ENCODE measurements around the gene OR2M2. TPM values are rescaled to one million over a fixed set of nuclear protein-coding genes. Genes with fewer than 3 reads are reported as not detected.

Gene OR2M2
- total RNA-seq, 1 donor from 2014 or later, result not detected

DNA sequence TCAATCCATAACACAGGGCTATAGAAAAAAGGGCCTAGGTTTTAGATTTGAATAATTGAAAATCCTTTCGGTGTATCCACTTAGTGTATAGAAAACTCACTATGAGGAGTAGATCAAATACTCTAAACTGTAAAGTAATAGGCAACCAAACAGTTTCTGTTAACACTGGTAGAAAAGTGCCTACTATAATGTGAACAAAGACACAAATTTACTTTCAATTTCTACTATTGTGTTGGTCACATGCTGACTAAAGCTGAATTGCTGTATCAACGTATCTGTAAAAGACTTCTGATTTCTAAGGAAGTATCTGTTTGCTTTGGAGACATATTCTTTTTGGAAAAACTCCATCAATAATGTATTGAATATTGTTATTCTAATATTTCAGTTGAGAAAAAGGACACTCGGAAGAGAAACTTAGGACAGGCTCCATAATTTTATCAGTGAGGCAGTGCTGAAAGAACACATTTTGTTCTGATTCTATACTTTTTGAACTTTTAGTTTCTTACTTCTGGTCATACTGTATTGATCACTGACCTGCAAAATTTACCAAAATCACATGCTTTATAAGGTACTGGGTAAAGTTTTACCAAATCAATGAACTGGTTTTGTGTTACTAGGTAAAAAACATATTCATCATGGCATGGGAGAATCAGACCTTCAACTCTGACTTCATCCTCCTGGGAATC lies 30.0 kb upstream of the OR2M2 start, which contains the start of gene OR2M5:
OR2M5 (plus strand) TSS at position 636 of the 686 bp plus-strand sequence; CDS start at position 636, 0 bp downstream.
- Mint-ChIP-seq H3K36me3 (peaks cover 1% of the 10 kb centered on the region), H3K27me3 (ENCODE audit: low read depth) (no peaks in the 10 kb centered on the region), H3K4me3 (no peak within 1 kb of the TSS), H3K9me3 (peaks cover 91% of the 10 kb centered on the region), H3K4me1 (no peaks in the 10 kb centered on the region), H3K27ac (no peak within 1 kb of the TSS)
- DNase-seq (ENCODE audit: low spot score in 2 of 2, unreplicated experiment in 2 of 2), result no peak
- TF ChIP-seq, protein P1, sequence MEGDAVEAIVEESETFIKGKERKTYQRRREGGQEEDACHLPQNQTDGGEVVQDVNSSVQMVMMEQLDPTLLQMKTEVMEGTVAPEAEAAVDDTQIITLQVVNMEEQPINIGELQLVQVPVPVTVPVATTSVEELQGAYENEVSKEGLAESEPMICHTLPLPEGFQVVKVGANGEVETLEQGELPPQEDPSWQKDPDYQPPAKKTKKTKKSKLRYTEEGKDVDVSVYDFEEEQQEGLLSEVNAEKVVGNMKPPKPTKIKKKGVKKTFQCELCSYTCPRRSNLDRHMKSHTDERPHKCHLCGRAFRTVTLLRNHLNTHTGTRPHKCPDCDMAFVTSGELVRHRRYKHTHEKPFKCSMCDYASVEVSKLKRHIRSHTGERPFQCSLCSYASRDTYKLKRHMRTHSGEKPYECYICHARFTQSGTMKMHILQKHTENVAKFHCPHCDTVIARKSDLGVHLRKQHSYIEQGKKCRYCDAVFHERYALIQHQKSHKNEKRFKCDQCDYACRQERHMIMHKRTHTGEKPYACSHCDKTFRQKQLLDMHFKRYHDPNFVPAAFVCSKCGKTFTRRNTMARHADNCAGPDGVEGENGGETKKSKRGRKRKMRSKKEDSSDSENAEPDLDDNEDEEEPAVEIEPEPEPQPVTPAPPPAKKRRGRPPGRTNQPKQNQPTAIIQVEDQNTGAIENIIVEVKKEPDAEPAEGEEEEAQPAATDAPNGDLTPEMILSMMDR (IDR thresholded peaks at IDR 0.05; ENCODE audit: unreplicated experiment), result no peak

DNA sequence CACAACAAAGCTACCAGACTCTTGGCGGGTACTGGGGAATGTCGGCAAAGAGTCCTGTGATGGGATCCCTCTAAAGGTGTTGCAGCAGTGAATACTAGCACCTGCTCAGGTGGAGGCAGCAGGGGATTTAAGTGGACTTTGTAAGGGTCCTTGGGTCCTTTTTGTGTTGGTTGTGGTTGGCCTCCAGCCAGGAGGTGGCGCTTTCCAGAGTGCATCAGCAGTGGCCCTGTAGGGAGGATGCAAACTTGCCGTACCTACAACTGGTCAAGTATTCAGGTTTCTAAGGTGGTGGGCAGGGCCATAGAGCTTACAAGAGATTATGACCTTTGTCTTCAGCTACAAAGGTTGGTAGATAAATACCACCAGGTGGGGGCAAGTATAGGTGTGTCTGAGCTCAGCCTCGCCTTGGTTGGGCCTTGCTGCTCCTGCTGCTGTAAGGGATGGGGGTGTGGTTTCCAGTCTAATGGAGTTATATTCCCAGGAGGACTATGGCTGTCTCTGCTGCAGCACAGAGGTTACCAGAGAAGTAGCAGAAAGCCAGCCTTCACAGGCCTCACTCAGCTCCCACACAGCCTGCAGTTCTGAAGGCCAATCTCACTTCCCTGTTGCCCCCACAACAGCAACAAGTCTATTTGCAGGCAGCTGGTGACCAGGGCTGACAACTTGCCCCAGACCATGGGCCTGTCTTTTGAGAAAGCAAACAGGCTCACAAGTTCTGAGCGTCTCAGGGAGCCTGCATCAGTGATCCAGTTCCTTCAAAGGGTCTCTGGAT lies 22.4 kb upstream of the OR2M2 start:
- H3K27me3 Mint-ChIP-seq (ENCODE audit: low read depth), result no peaks in the 10 kb centered on the region

GRCh38 chr1:248155927-248156326 lies 18.7 kb upstream of the OR2M2 start:
- Mint-ChIP-seq H3K27ac (no peak overlapping the region), H3K9me3 (peaks cover 59% of the 10 kb centered on the region), H3K27me3 (ENCODE audit: low read depth) (no peaks in the 10 kb centered on the region), H3K4me1 (no peaks in the 10 kb centered on the region), H3K4me3 (no peak overlapping the region), H3K36me3 (no peaks in the 10 kb centered on the region)
- DNase-seq (ENCODE audit: low spot score in 2 of 2, unreplicated experiment in 2 of 2), result no peak
- TF ChIP-seq, protein P1 (IDR thresholded peaks at IDR 0.05; ENCODE audit: unreplicated experiment), result no peak

More for the DNA sequence above, 22.4 kb upstream of the OR2M2 start:
- H3K9me3 Mint-ChIP-seq, result peaks cover 73% of the 10 kb centered on the region
- no peaks in the 10 kb centered on the region for H3K4me1 Mint-ChIP-seq
- no peak overlapping the region for H3K4me3 Mint-ChIP-seq
- no peak overlapping the region for H3K27ac Mint-ChIP-seq
- TF ChIP-seq, protein P1 (IDR thresholded peaks at IDR 0.05; ENCODE audit: unreplicated experiment), result no peak
- H3K36me3 Mint-ChIP-seq, result no peaks in the 10 kb centered on the region
- no peak for DNase-seq (ENCODE audit: low spot score in 2 of 2, unreplicated experiment in 2 of 2)

GRCh38 chr1:248158758-248159157 lies 15.9 kb upstream of the OR2M2 start:
- no peak overlapping the region for H3K4me3 Mint-ChIP-seq
- H3K27ac Mint-ChIP-seq, result no peak overlapping the region
- H3K9me3 Mint-ChIP-seq, result peaks cover 51% of the 10 kb centered on the region
- TF ChIP-seq, protein P1 (IDR thresholded peaks at IDR 0.05; ENCODE audit: unreplicated experiment), result no peak
- H3K4me1 Mint-ChIP-seq, result no peaks in the 10 kb centered on the region
- no peak for DNase-seq (ENCODE audit: low spot score in 2 of 2, unreplicated experiment in 2 of 2)
- H3K36me3 Mint-ChIP-seq, result no peaks in the 10 kb centered on the region
- no peaks in the 10 kb centered on the region for H3K27me3 Mint-ChIP-seq (ENCODE audit: low read depth)

DNA sequence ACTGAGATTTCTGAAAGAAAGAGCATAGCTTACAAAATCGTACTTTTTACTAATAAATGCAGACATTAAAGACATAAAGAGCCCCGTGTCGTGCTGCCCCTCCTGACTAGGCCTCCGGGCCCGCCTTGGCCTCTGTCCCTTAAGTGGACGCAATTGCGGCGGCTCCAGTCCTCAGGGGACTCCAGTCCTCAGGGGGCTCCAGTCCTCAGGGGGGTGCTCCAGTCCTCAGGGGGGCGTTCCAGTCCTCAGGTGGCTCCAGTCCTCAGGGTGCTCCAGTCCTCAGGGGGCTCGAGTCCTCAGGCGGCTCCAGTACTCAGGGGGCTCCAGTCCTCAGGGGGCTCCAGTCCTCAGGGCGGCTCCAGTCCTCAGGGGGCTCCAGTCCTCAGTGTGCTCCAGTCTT lies 10.6 kb upstream of the OR2M2 start:
- DNase-seq (ENCODE audit: low spot score in 2 of 2, unreplicated experiment in 2 of 2), result no peak
- H3K4me3 Mint-ChIP-seq, result no peak overlapping the region
- H3K36me3 Mint-ChIP-seq, result no peaks in the 10 kb centered on the region
- H3K27me3 Mint-ChIP-seq (ENCODE audit: low read depth), result no peaks in the 10 kb centered on the region
- H3K4me1 Mint-ChIP-seq, result no peaks in the 10 kb centered on the region
- peaks cover 37% of the 10 kb centered on the region for H3K9me3 Mint-ChIP-seq
- no peak overlapping the region for H3K27ac Mint-ChIP-seq
- TF ChIP-seq, protein P1 (IDR thresholded peaks at IDR 0.05; ENCODE audit: unreplicated experiment), result no peak
